KOPT-K1 (cell line): ENCODE measurements around the gene LRRC47.
"Not testable (repeated sequence)": the region's sequence is repeated elsewhere in the genome, so short reads cannot be mapped to it uniquely, and the experiment has no call there.

Experiments
- H3K27ac ChIP-seq: fragments of 200-600 bp; sonication (generic); 2 replicates; pipeline ENCODE4 v1.5.1; 2016; ENCODE audit warnings: antibody characterized with exemption, mild to moderate bottlenecking, low read depth, low read length; ENCODE audit not compliant: poor library complexity, severe bottlenecking
- H3K36me3 ChIP-seq: fragments of 200-600 bp; sonication (generic); 2 replicates; pipeline ENCODE4 v1.5.1; 2017; ENCODE audit warnings: antibody characterized with exemption, mild to moderate bottlenecking, low read length, moderate library complexity; ENCODE audit not compliant: insufficient read depth
- H3K9me3 ChIP-seq: fragments of 200-600 bp; sonication (generic); 2 replicates; pipeline ENCODE4 v1.5.1; 2017; ENCODE audit warnings: antibody characterized with exemption, low read length, mild to moderate bottlenecking; ENCODE audit not compliant: insufficient read depth, poor library complexity, severe bottlenecking

Gene LRRC47

DNA sequence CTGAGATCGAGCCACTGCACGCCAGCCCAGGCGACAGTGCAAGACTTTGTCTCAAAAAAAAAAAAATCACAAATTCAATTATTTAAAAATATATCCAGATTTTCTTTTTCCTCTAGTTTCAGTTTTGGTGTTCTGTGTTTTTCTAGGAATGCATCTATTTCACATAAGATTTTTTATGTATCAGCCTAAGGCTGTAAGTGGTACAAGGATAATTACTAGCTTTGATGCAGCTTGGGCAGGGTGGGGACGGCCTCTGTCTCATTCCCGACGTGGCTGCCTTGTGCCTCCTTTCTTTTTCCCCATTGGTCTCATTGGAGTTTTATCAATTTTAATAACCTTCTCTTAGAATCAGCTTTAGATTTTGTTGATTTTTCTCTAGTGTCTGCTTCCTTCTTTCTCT lies 37.1 kb downstream of the LRRC47 start:
- H3K36me3 ChIP-seq = no peaks in the 10 kb centered on the region
- peaks cover 17% of the 10 kb centered on the region for H3K9me3 ChIP-seq
- no peak overlapping the region for H3K27ac ChIP-seq

DNA sequence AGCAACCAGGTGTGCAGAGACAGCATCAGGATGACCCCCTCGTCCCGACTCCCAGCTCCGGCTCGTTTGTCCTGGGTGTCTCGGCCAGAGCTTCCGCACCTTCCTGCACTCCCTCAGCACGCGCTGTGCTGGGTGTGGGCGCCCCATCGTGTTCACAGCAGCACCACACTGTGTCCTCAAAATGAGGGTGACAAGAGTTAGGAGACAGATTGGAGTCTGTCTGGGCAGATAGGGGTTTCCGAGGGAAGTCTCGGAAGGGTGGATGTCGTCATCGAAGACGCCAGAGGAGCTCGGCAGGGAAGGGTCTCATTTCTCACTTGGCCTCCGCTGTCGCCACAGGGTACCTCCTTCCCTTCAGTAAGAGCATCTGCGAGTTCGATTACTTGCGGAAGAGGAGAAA lies 39.9 kb downstream of the LRRC47 start:
- Histone ChIP-seq H3K9me3 (peaks cover 16% of the 10 kb centered on the region), H3K36me3 (no peaks in the 10 kb centered on the region), H3K27ac (no peak overlapping the region)

DNA sequence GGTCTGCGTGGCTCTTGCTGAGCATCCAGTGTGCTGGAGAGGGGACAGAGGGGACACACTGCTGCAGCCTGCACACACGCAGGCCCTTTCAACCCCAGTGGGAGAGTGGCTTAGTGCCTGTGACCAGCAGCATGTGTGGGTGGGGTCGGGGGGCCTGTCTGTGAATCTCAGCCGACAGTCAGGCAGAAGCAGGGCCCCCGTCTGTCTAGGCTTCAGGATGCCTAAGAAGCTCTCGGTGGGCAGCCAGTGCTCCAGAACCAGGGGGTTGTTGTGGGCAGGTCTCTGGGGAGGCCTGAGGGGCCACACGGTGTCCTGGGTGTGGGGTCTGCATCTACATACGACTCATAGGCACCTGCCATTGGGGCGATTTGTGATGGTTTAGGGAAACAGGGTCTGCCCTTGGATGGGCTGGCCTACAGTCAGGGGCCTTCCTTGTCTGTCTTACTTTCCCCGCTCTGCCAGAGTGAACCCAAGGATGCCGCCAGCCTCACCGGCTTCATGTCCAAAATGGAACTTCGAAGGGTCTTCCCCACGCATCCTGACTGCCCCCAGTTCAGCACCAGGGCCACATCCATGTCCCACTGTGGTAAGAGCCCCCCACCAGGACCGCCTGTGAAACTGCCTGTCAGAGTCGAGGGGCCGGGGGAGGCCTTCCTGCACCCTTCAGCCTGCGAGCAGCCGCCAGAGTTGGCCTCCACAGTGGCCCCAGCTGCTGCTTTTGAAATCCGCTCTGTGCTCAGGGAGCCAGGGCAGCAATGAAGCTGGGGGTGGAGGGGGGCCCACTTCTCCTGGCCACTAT lies 42.4 kb downstream of the LRRC47 start:
- Histone ChIP-seq H3K27ac (no peak overlapping the region), H3K36me3 (no peaks in the 10 kb centered on the region), H3K9me3 (no peaks in the 10 kb centered on the region)

DNA sequence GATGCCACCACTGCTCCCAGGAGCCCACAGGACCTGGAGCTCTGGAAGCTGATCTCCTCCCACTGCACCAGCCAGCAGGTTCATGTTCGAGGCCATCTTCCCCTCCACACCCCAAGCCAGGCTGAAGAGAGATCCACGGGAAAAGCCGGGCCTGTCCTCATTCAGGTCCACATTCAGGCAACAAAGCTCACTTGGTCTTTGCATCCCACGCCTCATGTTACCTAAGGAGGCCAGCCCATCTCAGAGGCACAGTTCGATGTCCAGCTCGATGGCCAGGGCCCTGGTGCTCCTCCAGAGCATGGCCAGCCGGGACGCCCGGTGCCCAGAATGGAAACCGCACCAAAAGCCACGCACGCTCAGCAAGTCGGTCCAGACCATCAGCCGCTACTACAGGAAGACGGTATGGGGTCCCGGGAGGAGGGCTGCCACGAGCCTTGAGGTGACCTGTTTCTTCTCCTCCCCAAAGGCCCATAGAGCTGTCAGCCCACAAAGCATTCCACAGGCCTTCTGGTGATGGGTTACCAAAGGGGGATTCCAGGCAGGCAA lies 43.8 kb downstream of the LRRC47 start, which contains the start of gene CCDC27:
TSS of gene CCDC27 (plus strand) at position 51 of the 546 bp plus-strand sequence. CDS start at position 83, 32 bp downstream.
- H3K9me3 ChIP-seq = no peaks in the 10 kb centered on the region
- no peaks in the 10 kb centered on the region for H3K36me3 ChIP-seq
- H3K27ac ChIP-seq = no peak within 1 kb of the TSS

DNA sequence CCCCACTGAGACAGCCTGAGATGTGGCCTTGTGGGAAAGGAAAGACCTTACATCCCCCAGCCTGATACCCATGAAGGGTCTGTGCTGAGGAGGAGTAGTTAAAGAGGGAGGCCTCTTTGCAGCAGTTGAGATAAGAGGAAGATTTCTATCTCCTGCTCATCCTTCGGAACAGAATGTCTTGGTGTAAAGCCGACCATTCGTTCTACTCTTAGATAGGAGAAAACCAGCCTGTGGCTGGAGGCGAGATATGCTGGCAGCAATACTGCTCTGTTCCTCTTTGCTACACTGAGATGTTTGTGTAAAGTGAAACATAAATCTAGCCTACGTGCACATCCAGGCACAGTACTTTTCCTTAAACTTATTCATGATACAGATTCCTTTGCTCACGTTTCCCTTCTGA lies 45.6 kb downstream of the LRRC47 start:
- Histone ChIP-seq H3K36me3 (no peaks in the 10 kb centered on the region), H3K9me3 (no peaks in the 10 kb centered on the region), H3K27ac (no peak overlapping the region)

DNA sequence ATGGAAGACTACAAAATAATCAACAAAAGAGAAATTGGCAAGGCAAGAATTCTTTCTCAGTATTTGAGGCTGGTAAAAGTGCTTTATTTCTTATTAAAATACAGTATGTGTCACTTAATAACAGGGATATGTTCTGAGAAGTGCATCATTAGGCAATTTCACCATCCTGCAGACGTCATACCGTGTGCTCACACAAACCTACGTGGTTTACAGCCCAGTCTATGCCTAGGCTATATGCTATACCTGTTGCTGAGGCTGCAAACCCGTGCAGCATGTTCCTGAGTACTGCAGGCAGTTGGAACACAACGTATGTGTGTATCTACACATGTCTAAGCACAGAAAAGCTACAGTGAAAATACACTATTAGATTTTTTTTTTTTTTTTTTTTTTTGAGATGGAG lies 46.8 kb downstream of the LRRC47 start:
- no peaks in the 10 kb centered on the region for H3K9me3 ChIP-seq
- H3K36me3 ChIP-seq = no peaks in the 10 kb centered on the region
- H3K27ac ChIP-seq = no peak overlapping the region

DNA sequence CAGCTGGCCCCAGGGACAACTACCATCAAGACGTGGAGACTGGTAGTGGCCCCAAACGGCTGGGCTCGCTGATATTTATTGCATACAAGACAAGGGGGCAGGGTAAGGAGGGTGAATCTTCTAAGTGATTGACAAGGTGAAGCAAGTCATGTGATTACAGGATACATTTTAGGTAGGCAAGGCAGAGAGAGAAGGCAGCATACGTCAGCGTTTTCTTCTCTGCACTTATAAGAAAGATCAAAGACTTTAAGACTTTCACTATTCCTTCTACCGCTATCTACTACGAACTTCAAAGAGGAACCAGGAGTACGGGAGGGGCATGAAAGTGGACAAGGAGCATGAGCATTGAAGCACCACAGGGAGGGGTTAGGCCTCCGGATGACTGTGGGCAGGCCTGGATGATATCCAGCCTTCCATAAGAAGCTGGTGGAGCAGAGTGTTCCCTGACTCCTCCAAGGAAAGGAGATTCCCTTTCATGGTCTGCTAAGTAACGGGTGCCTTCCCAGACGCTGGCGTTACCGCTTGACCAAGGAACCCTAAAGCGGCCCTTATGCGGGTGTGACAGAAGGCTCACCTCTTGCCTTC lies 47.9 kb downstream of the LRRC47 start:
- not testable (repeated sequence) for H3K36me3 ChIP-seq, H3K9me3 ChIP-seq, H3K27ac ChIP-seq

DNA sequence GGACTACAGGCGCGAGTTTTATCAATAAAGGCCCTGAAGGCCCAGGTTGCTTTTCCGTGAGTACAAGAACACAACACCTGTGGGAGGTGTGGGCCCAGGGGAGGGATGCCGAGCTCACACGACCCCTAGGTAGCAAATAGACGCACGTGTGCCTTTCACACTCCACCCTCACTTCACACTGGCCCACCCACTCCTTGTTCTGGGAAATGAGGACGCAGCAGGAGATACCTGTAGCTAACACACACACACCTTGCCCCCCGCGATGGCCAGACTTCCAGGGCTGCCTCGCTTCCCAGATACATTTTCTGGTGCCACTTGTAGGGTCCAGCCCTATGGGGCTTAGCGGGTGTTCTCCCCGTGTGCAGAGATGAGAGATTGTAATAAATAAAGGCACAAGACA lies 48.4 kb downstream of the LRRC47 start:
- no peaks in the 10 kb centered on the region for H3K9me3 ChIP-seq
- H3K27ac ChIP-seq = no peak overlapping the region
- no peaks in the 10 kb centered on the region for H3K36me3 ChIP-seq

DNA sequence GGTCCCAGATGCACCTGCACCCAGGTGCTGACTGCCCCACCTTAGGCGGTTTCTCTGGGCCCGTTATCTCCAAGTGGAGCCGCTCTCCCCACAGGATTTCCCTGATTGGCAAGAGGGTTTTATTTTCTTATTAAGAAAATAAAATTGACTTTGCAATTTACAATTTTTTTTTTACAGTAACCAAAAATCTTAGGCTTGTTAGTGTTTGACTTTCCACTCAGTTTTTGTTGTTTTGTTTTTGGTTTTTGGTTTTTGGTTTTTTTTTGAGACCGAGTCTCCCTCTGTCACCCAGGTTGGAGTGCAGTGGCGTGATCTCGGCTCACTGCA lies 48.8 kb downstream of the LRRC47 start:
- Histone ChIP-seq H3K36me3 (no peaks in the 10 kb centered on the region), H3K27ac (no peak overlapping the region)

DNA sequence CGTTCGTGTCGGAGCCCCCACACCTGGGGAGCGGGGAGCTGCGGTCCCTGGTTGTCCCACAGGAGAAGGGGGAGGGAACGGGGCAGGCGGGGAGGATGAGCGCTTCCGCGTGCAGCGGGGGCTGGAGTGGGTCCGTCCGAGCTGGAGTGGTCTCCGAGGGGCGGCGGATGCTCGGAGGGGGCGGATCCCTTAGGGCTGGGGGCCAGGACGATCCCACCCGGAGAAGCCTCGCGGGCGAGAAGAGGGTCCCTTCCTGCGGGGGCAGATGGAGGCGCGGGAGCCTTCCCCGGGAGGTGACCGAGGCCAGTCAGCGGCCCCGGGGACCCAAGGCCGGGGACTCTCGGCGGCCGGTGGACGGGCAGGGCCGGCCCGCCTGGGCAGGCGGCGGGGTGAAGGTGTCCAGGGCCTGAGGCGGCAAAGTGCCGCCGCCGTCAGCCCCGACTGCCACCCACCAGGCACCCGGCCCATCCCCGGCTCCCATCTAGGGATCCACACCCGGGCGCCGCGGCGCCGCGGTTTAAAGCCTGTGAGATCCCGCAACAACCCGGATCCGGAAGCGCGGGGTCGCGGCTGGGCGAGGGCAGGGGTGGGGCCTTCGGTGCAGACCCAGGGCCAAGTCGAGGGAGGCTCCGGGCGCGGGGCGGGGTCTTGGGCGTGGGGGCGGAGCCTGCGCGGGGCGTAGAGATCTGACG lies 49.3 kb downstream of the LRRC47 start:
- Histone ChIP-seq H3K9me3 (no peaks in the 10 kb centered on the region), H3K27ac (no peak overlapping the region), H3K36me3 (no peaks in the 10 kb centered on the region)

More for the DNA sequence above, 48.8 kb downstream of the LRRC47 start:
- H3K9me3 ChIP-seq = no peaks in the 10 kb centered on the region

DNA sequence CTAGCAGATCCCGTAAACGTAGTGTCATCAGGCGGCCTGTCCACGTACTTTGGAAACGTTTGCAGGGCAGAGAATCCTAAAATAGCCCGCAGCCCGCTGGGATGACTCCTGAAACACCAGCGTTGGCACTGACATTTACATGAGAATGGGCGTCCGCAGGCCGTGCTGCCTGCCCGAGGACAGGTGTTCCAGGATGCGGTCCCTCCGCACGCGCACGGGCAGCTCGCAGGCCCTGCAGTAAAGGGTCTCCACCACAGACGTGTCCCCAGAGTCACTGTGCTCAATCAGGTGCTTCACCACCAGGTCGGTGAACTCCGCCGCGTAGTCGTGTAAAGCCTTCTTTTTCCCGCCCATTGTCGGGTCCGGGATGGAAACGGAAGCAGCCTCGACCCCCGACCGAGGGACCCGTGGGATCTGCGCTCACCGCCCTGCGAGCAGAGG lies 49.9 kb downstream of the LRRC47 start:
- Histone ChIP-seq H3K9me3 (no peaks in the 10 kb centered on the region), H3K27ac (no peak overlapping the region), H3K36me3 (no peaks in the 10 kb centered on the region)

DNA sequence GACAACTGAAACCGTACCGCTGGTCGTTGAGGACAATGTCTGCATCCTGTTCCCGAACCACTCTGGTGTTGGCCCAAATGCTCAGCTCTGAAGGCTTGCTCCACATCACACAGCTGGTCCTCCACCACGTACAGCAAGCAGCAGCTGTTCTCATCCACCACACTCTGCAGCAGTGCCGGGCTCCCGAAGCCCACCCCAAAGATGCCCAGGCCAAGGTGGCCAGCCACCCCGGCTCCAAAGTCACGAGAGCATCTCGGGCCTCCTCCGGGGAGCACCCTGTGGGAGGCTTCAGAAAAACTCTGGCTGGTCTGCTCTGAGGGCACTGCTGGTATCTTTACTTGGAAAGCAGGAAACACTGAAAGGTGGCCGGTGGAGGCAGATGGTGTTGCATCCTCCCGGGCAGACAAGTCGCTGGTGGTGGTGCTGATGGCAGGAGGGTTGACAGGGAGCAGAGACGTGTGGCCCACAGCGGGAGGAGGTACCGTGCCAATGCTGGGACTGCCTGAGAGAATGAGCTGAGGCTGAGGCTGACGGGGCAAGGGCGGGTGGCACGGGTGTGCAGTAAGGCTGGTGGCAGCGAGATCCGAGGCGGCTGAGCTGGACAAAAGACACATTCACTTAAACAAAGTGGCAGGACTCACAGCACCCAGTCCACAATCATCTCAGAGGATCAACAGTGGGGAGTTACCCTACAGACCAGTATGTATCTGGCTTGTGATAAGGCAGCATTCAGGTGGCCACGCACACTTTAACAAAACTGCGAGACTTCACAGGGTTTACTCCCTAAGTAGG lies 50.5 kb downstream of the LRRC47 start:
- no peaks in the 10 kb centered on the region for H3K36me3 ChIP-seq
- H3K9me3 ChIP-seq = no peaks in the 10 kb centered on the region
- H3K27ac ChIP-seq = no peak overlapping the region

DNA sequence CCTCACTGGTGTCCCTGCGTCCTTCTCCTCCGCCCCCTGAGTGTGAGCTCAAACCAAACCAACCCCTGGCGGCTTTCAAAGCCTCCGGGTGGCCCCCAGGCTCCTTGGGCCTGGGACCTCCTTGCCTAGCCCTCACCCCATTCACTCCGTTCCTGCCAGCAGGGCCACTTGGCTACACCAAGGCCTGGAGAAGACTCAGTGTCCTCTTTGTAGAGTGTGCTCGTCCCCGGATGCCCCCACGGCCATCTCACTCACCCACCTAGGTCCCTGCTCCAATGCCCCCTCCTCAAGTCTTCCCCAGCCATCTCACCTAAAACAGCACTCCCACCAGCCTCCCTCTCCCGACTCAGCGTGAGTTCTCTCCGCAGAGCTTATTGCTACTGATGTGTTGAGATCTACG lies 51.2 kb downstream of the LRRC47 start:
- H3K36me3 ChIP-seq = no peaks in the 10 kb centered on the region
- no peak overlapping the region for H3K27ac ChIP-seq
- H3K9me3 ChIP-seq = no peaks in the 10 kb centered on the region

DNA sequence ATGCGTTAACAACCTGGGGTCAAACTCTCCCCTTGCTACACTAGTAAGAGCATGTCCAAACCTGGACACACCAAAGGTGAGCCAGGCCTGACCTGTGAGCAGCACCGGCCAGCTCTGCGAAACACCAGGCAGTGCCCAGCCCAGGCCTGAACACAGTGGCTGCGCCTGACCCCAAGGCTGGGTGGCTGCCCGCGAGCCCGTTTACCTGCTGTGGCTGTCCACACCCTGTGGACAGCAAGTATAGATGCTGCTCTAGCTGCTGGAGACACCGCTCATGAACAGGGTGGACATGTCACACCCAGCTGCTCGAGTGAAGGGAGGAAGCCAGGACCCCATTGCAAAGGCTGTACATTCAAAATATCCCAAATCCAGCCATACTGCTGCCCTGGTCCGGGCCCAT lies 51.7 kb downstream of the LRRC47 start:
- Histone ChIP-seq H3K36me3 (no peaks in the 10 kb centered on the region), H3K27ac (no peak overlapping the region), H3K9me3 (no peaks in the 10 kb centered on the region)

DNA sequence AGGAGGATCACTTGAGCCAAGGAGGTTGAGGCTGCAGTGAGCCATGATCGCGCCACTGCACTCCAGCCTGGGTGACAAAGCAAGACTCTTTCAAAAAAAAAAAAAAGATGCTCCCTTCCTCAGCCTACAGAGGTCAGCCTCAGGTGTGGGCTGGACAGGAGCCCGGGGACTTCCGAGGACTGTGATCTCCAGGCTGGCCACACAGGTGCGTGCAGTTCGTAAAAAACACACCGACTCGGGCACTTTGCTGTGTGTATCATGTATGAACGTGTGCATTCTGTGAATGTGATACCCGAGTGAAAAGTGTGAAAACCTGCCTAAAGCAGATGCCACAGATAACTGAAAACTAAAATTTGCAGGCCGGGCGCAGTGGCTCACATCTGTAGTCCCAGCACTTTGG lies 52.5 kb downstream of the LRRC47 start:
- Histone ChIP-seq H3K27ac (no peak overlapping the region), H3K36me3 (no peaks in the 10 kb centered on the region), H3K9me3 (no peaks in the 10 kb centered on the region)
